H1 (cell line): ENCODE measurements around the gene SLC28A1. TPM values are rescaled to one million over a fixed set of nuclear protein-coding genes. Genes with fewer than 3 reads are reported as not detected.

Experiments used
- KDM4A ChIP-seq: IDR thresholded peaks from one replicate; pipeline ENCODE4 v1.7.1; 2012; ENCODE audit warnings: low read depth, mild to moderate bottlenecking, moderate library complexity, low read length, inconsistent platforms; ENCODE audit not compliant: severe bottlenecking
- POLR2AphosphoS5 ChIP-seq: IDR thresholded peaks from 2 replicates; pipeline ENCODE4 v1.6.1; 2011; ENCODE audit warnings: low read depth, low read length
- RNF2 ChIP-seq: fragments of 200-900, 300-1000 bp; sonication (generic); IDR thresholded peaks from 2 replicates; pipeline ENCODE4 v1.7.1; 2016; ENCODE audit warnings: borderline replicate concordance, low read depth, mild to moderate bottlenecking, antibody characterized with exemption, low read length; ENCODE audit not compliant: poor library complexity, severe bottlenecking; ENCODE audit errors: missing control alignments
- RXRA ChIP-seq: IDR thresholded peaks from 2 replicates; pipeline ENCODE4 v1.6.1; 2011; ENCODE audit warnings: low read depth, mild to moderate bottlenecking, low read length, moderate library complexity; ENCODE audit not compliant: insufficient read depth
- polyA plus RNA-seq, 7 experiments: library from polyadenylated mRNA; depleted of rRNA in 3 of 7; stranded (reverse) in 5 of 7; unstranded in 2 of 7; fragments of >200 nt in 5 of 7; fragments of 200-250 nt in 2 of 7; gene quantifications; 1 replicate in 5 of 7; 2 replicates in 1 of 7; 4 replicates in 1 of 7; pipeline versions ENCODE4 v1.2.1 to v1.2.3, GENCODE V29; 2011 to 2013; ENCODE audit warnings: missing spikeins in 2 of 7, mixed read lengths in 2 of 7
- total RNA-seq: library from RNA; stranded (reverse); fragmentation: NEBNext Ultra II Directional; extraction: Animal tissue kit (Norgen Biotek cat#: 25700); gene quantifications from 2 replicates; pipeline ENCODE4 v1.2.1, GENCODE V29; 2021

Gene SLC28A1
- total and polyA plus RNA-seq, 2 of the 8 experiments (the other 6 are each of a cell fraction or from before 2014, with no cell fraction given) = 0.09 TPM; not detected in 1

- TF ChIP-seq RNF2 (no peak), RXRA (no peak), POLR2AphosphoS5 (no peak), KDM4A (no peak)
Observed at GRCh38 chr15:84865074-84865569, 19.3 kb upstream of the SLC28A1 start (continued).
